GM18498 (cell line): ENCODE measurements around the gene COL9A3.
A peak's percentile ranks its signal among the peaks of the same experiment; 100 is the strongest.

ENCODE experiments used
- ATAC-seq: cut with Tn5 transposase; IDR thresholded peaks from one replicate; pipeline ENCODE4 v1.9.1; 2021; ENCODE audit warnings: mild to moderate bottlenecking, moderate library complexity; ENCODE audit not compliant: unreplicated experiment

The COL9A3 gene

GRCh38 chr20:62822239-62822787 is 5.5 kb downstream of the COL9A3 start:
- ATAC-seq = no peak

- no peak for ATAC-seq
These were observed 6.2 kb downstream of the COL9A3 start for GRCh38 chr20:62822788-62823651.

GRCh38 chr20:62823688-62824475 is 7.0 kb downstream of the COL9A3 start:
- no peak for ATAC-seq

GRCh38 chr20:62824476-62825332 is 7.9 kb downstream of the COL9A3 start:
- no peak for ATAC-seq

- no peak for ATAC-seq
These were observed 8.6 kb downstream of the COL9A3 start for GRCh38 chr20:62825333-62825985.

- ATAC-seq = no peak
These were observed 9.3 kb downstream of the COL9A3 start for GRCh38 chr20:62825986-62826645.

GRCh38 chr20:62826646-62827310 is 9.9 kb downstream of the COL9A3 start:
- no peak for ATAC-seq

- ATAC-seq = no peak
These were observed 10.6 kb downstream of the COL9A3 start for GRCh38 chr20:62827311-62828038.

GRCh38 chr20:62828051-62828450 is 11.2 kb downstream of the COL9A3 start:
- ATAC-seq = no peak

GRCh38 chr20:62828511-62829230 is 11.8 kb downstream of the COL9A3 start:
- ATAC-seq = no peak

GRCh38 chr20:62829231-62830230 is 12.7 kb downstream of the COL9A3 start:
- ATAC-seq = no peak

- no peak for ATAC-seq
These were observed 13.4 kb downstream of the COL9A3 start for GRCh38 chr20:62830251-62830650.

- ATAC-seq = no peak
These were observed 14.0 kb downstream of the COL9A3 start for GRCh38 chr20:62830821-62831220.

- ATAC-seq = no peak
These were observed 14.5 kb downstream of the COL9A3 start for GRCh38 chr20:62831361-62831788.

GRCh38 chr20:62831854-62832211 is 15.0 kb downstream of the COL9A3 start:
- no peak for ATAC-seq

GRCh38 chr20:62832212-62832922 is 15.5 kb downstream of the COL9A3 start:
- peak; percentile 63 for ATAC-seq
